ENCODE results near the gene OSBPL10. TPM values are rescaled to one million over a fixed set of nuclear protein-coding genes. Genes with fewer than 3 reads are reported as not detected.

Gene OSBPL10
- total and polyA plus RNA-seq, 2 of the 8 experiments (the other 6 are each of a cell fraction or from before 2014, with no cell fraction given), result 26.2 to 86.7 TPM

- no peak for TF ChIP-seq RAD21 (IDR thresholded peaks at IDR 0.05 in 1 of 2, conservative IDR thresholded peaks at IDR 0.05 in 1 of 2; ENCODE audit: low read depth in 2 of 2, low read length in 2 of 2)
- no peak for TF ChIP-seq SIX5 (IDR thresholded peaks at IDR 0.05; ENCODE audit: low read depth, low read length)
- TF ChIP-seq NANOG (IDR thresholded peaks at IDR 0.05; ENCODE audit: insufficient read depth, low read depth, low read length, poor library complexity, severe bottlenecking), result no peak
- TF ChIP-seq POLR2A (IDR thresholded peaks at IDR 0.05; ENCODE audit: control extremely low read depth in 1 of 2, low read depth in 2 of 2, low read length in 2 of 2), result no peak
- no peak for TF ChIP-seq ASH2L (IDR thresholded peaks at IDR 0.05; ENCODE audit: low read length)
- no peak for TF ChIP-seq SAP30 (IDR thresholded peaks at IDR 0.05; ENCODE audit: insufficient read depth, insufficient replicate concordance, low read length)
Observed at GRCh38 chr3:31670136-31670535, 310.9 kb downstream of the OSBPL10 start (continued).
